ENCODE measurements around the gene SLC49A3. TPM values are rescaled to one million over a fixed set of nuclear protein-coding genes. Genes with fewer than 3 reads are reported as not detected.
"Not testable (repeated sequence)": the region's sequence is repeated elsewhere in the genome, so short reads cannot be mapped to it uniquely, and the experiment has no call there.

SLC49A3 gene
- total RNA-seq, 1 donor from 2014 or later: 6.2 TPM

DNA sequence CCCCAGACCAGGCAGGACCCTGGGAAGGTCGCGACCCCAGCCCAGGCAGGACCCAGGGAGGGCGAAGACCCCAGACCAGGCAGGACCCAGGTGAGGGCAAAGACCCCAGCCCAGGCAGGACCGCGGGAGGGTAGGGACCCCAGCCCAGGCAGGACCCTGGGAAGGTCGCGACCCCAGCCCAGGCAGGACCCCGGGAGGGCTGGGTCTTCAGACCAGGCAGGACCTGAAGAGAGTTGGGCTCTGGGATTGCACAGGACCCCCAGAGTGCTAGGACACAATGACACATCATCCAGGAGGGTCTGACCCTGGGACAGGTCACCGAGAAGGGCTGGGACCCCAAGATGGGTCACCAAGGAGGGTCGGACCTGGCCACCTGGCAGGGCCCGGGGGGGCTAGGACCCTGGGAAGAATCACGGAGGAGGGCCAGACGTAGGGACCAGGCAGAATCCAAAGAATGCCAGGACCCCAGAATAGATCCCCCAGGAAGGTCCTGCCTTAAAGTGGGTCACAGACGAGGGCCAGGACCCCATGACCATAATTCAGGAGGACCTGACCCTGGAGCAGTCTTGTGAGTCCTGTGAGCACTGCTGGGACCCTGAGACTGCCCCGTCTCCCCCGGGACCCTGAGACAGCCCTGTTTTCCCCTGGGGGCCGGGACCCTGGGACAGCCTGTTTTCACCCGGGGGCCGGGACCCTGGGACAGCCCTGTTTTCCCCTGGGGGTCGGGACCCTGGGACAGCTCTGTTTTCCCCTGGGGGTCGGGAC, 18.1 kb upstream of the SLC49A3 start:
- Mint-ChIP-seq H3K4me3 (ENCODE audit: unreplicated experiment) (no peak overlapping the region), H3K4me1 (ENCODE audit: low read depth, unreplicated experiment) (peaks cover 13% of the 10 kb centered on the region), H3K27ac (ENCODE audit: unreplicated experiment) (no peak overlapping the region), H3K9me3 (ENCODE audit: unreplicated experiment) (no peaks in the 10 kb centered on the region), H3K36me3 (ENCODE audit: low read depth, unreplicated experiment) (peaks cover 5% of the 10 kb centered on the region), H3K27me3 (ENCODE audit: low read depth, unreplicated experiment) (peaks cover 3% of the 10 kb centered on the region)
- H3K27ac ChIP-seq (ENCODE audit: low read depth, low read length): no peak overlapping the region
- peaks cover 2% of the 10 kb centered on the region for H3K36me3 ChIP-seq (ENCODE audit: insufficient read depth, low read length)
- no peak for TF ChIP-seq CTCF (IDR thresholded peaks at IDR 0.05; ENCODE audit: insufficient read depth, low read depth, low read length)
- no peak overlapping the region for H2AFZ ChIP-seq (ENCODE audit: low read depth, low read length)
- H3K79me2 ChIP-seq (ENCODE audit: insufficient read depth, low read length): peaks cover 57% of the 10 kb centered on the region
- peak overlapping the region; percentile 86 for H3K4me2 ChIP-seq (ENCODE audit: low read length)
- FAIRE-seq (no peak), DNase-seq (ENCODE audit: low read depth) (no peak)
- H3K9me3 ChIP-seq (ENCODE audit: insufficient read depth, low read depth, low read length): no peaks in the 10 kb centered on the region
- no peaks in the 10 kb centered on the region for H3K27me3 ChIP-seq (ENCODE audit: insufficient read depth, low read length)
- peak overlapping the region; percentile 90 for H3K4me3 ChIP-seq (ENCODE audit: insufficient read depth, low read depth, low read length)
- peak overlapping the region; percentile 98 for H3K9ac ChIP-seq (ENCODE audit: low read length)
- H4K20me1 ChIP-seq (ENCODE audit: insufficient read depth, low read length): peaks cover 42% of the 10 kb centered on the region
- H3K4me1 ChIP-seq (ENCODE audit: insufficient read depth, low read length): peaks cover 10% of the 10 kb centered on the region

GRCh38 chr4:706083-706633, 17.2 kb upstream of the SLC49A3 start:
- peaks cover 40% of the 10 kb centered on the region for H4K20me1 ChIP-seq (ENCODE audit: insufficient read depth, low read length)
- H3K27me3 Mint-ChIP-seq (ENCODE audit: low read depth, unreplicated experiment); FAIRE-seq; H3K9me3 ChIP-seq (ENCODE audit: insufficient read depth, low read depth, low read length); H3K27me3 ChIP-seq (ENCODE audit: insufficient read depth, low read length); H3K36me3 ChIP-seq (ENCODE audit: insufficient read depth, low read length); H3K36me3 Mint-ChIP-seq (ENCODE audit: low read depth, unreplicated experiment); H3K27ac Mint-ChIP-seq (ENCODE audit: unreplicated experiment); H3K9me3 Mint-ChIP-seq (ENCODE audit: unreplicated experiment); DNase-seq (ENCODE audit: low read depth): not testable (repeated sequence)
- peak overlapping the region; percentile 89 for H3K27ac ChIP-seq (ENCODE audit: low read depth, low read length)
- Mint-ChIP-seq H3K4me1 (ENCODE audit: low read depth, unreplicated experiment) (peaks cover 13% of the 10 kb centered on the region), H3K4me3 (ENCODE audit: unreplicated experiment) (peak overlapping the region; percentile 20)
- peak overlapping the region; percentile 60 for H2AFZ ChIP-seq (ENCODE audit: low read depth, low read length)
- H3K4me1 ChIP-seq (ENCODE audit: insufficient read depth, low read length): peaks cover 10% of the 10 kb centered on the region
- peak overlapping the region; percentile 86 for H3K4me2 ChIP-seq (ENCODE audit: low read length)
- H3K9ac ChIP-seq (ENCODE audit: low read length): peak overlapping the region; percentile 98
- H3K4me3 ChIP-seq (ENCODE audit: insufficient read depth, low read depth, low read length): peak overlapping the region; percentile 90
- peaks cover 50% of the 10 kb centered on the region for H3K79me2 ChIP-seq (ENCODE audit: insufficient read depth, low read length)

GRCh38 chr4:705278-706082, 16.5 kb upstream of the SLC49A3 start, which contains the start of gene PCGF3:
TSS of gene PCGF3 (plus strand) at chr4:705832. CDS start at chr4:733681, 27,849 bp downstream.
- H2AFZ ChIP-seq (ENCODE audit: low read depth, low read length): peak within 1 kb of the TSS; percentile 60
- Mint-ChIP-seq H3K27me3 (ENCODE audit: low read depth, unreplicated experiment) (peaks cover 3% of the 10 kb centered on the region), H3K4me1 (ENCODE audit: low read depth, unreplicated experiment) (peaks cover 13% of the 10 kb centered on the region), H3K4me3 (ENCODE audit: unreplicated experiment) (peak within 1 kb of the TSS; percentile 74), H3K27ac (ENCODE audit: unreplicated experiment) (no peak within 1 kb of the TSS), H3K9me3 (ENCODE audit: unreplicated experiment) (peaks cover 2% of the 10 kb centered on the region), H3K36me3 (ENCODE audit: low read depth, unreplicated experiment) (peaks cover 3% of the 10 kb centered on the region)
- DNase-seq (ENCODE audit: low read depth): peak; percentile 81
- peaks cover 10% of the 10 kb centered on the region for H3K4me1 ChIP-seq (ENCODE audit: insufficient read depth, low read length)
- H3K9me3 ChIP-seq (ENCODE audit: insufficient read depth, low read depth, low read length): no peaks in the 10 kb centered on the region
- peaks cover 2% of the 10 kb centered on the region for H3K36me3 ChIP-seq (ENCODE audit: insufficient read depth, low read length)
- H3K27ac ChIP-seq (ENCODE audit: low read depth, low read length): peak within 1 kb of the TSS; percentile 89
- TF ChIP-seq EZH2 (IDR thresholded peaks at IDR 0.05; ENCODE audit: insufficient read depth, low read length) (no peak), CTCF (IDR thresholded peaks at IDR 0.05; ENCODE audit: insufficient read depth, low read depth, low read length) (no peak)
- H3K79me2 ChIP-seq (ENCODE audit: insufficient read depth, low read length): peaks cover 43% of the 10 kb centered on the region
- H3K4me3 ChIP-seq (ENCODE audit: insufficient read depth, low read depth, low read length): peak within 1 kb of the TSS; percentile 90
- H3K27me3 ChIP-seq (ENCODE audit: insufficient read depth, low read length): no peaks in the 10 kb centered on the region
- peaks cover 33% of the 10 kb centered on the region for H4K20me1 ChIP-seq (ENCODE audit: insufficient read depth, low read length)
- no peak for FAIRE-seq
- peak within 1 kb of the TSS; percentile 94 for H3K4me2 ChIP-seq (ENCODE audit: low read length)
- H3K9ac ChIP-seq (ENCODE audit: low read length): peak within 1 kb of the TSS; percentile 98
